ENCODE measurements around the gene SULF2.

GRCh38 chr20:47762699-47763268, 22.5 kb downstream of the SULF2 start:
- TF ChIP-seq CTCF (IDR thresholded peaks at IDR 0.05) (no peak), EP300 (IDR thresholded peaks at IDR 0.05) (no peak), POLR2A (IDR thresholded peaks at IDR 0.05) (no peak), POLR2AphosphoS5 (IDR thresholded peaks at IDR 0.05) (no peak)
